ENCODE measurements around the gene PRSS27.

The PRSS27 gene

GRCh38 chr16:2739625-2740430 is 19.8 kb upstream of the PRSS27 start:
- H3K36me3 Mint-ChIP-seq (ENCODE audit: low read depth) = no peaks in the 10 kb centered on the region
- H3K4me3 Mint-ChIP-seq = no peak overlapping the region
- H3K27ac Mint-ChIP-seq = no peak overlapping the region
- no peaks in the 10 kb centered on the region for H3K9me3 Mint-ChIP-seq
- peaks cover 3% of the 10 kb centered on the region for H3K27me3 Mint-ChIP-seq (ENCODE audit: low read depth, poor library complexity)
- H3K4me1 Mint-ChIP-seq = peaks cover 50% of the 10 kb centered on the region
- no peak for TF ChIP-seq CTCF (IDR thresholded peaks at IDR 0.05)
- no peak for DNase-seq

DNA sequence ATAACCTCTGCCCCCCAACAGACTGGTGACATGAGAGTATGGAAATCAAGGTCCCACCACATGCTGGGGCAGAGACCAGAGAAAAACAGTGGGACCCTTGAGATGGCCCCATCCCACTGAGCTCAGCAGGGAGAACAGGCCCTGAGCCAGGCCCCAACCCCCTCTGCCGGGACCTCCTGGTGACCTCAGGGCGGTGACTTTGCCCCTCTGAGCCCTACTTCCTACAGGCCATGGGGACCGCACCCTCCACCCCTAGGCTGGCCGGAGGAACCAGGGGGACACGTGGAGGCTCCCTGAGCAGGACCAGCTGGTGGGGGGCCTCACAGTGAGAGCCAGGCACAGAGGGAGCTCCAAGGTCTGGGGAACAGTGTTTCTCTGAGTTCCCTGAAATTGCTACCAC is 18.6 kb upstream of the PRSS27 start:
- Mint-ChIP-seq H3K4me3 (no peak overlapping the region), H3K4me1 (peaks cover 44% of the 10 kb centered on the region), H3K9me3 (no peaks in the 10 kb centered on the region), H3K27me3 (ENCODE audit: low read depth, poor library complexity) (peaks cover under 1% of the 10 kb centered on the region), H3K27ac (peak overlapping the region; percentile 82), H3K36me3 (ENCODE audit: low read depth) (no peaks in the 10 kb centered on the region)
- no peak for TF ChIP-seq CTCF (IDR thresholded peaks at IDR 0.05)
- no peak for DNase-seq

DNA sequence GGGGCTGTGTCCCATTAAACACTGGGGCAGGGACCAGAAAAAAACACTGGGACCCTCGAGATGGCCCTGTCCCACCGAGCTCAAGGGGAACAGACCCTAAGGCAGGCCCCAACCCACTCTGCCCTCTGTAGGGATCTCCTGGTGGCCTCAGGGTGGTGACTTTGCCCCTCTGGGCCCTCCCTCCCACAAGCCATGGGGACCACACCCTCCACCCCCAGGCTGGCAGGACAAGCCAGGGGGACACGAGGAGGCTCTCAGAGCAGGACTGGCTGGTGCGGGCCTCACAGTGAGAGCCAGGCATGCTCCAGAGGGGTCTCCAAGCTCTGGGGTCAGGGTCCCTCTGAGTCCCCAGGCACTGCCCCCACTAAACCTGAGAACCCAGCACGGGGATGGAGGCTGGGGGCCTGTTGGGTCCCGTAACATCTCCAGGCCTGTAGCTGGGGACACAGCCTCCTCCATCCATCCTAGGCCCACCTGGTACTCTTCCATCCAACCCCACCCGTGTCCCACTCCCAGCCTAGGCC is 17.9 kb upstream of the PRSS27 start:
- Mint-ChIP-seq H3K4me3 (no peak overlapping the region), H3K27me3 (ENCODE audit: low read depth, poor library complexity) (no peaks in the 10 kb centered on the region), H3K9me3 (no peaks in the 10 kb centered on the region), H3K27ac (peak overlapping the region; percentile 82), H3K4me1 (peaks cover 41% of the 10 kb centered on the region), H3K36me3 (ENCODE audit: low read depth) (no peaks in the 10 kb centered on the region)
- DNase-seq = no peak
- TF ChIP-seq CTCF (IDR thresholded peaks at IDR 0.05) = no peak

GRCh38 chr16:2737238-2737605 is 17.2 kb upstream of the PRSS27 start:
- Mint-ChIP-seq H3K4me3 (no peak overlapping the region), H3K27ac (no peak overlapping the region), H3K9me3 (no peaks in the 10 kb centered on the region), H3K4me1 (peaks cover 41% of the 10 kb centered on the region), H3K36me3 (ENCODE audit: low read depth) (no peaks in the 10 kb centered on the region), H3K27me3 (ENCODE audit: low read depth, poor library complexity) (no peaks in the 10 kb centered on the region)
- no peak for TF ChIP-seq CTCF (IDR thresholded peaks at IDR 0.05)
- DNase-seq = no peak

DNA sequence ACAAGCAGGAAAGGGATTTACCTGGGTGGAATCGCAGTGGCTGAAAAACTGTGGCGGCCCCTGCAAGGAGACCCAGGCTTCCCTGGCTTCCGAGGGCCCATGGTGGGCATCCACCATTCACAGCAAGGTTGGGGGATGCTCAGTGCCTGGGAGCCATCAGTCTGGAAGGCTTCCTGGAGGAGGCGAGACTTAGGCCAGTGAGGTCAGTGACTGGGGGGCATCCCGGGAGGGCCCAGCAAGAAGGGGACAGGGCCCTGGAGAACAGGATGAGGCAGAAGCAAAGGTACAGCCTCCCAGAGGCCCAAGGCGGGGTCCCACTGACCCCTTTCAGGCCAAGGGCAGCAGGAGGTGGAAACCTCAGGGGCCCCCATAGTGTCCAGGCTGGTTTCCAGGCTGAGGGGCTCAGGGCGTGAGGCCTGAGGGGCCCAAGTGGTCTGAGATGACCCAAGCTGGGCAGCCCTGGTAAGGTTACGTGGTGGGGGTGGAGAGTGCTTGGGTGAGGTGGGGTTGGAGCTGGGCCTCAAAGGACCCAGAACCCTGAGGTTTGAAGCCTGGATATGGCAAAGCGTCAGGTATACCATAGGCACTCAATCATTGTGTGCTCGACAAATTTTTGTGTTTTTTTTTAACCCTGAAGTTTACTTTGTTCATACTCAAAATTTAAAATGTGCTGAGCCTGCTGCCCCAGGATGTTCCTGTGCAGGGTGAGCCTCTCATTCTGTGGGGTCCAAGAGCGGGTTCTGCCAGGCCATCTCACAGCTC is 16.6 kb upstream of the PRSS27 start:
- no peaks in the 10 kb centered on the region for H3K9me3 Mint-ChIP-seq
- no peak overlapping the region for H3K27ac Mint-ChIP-seq
- TF ChIP-seq CTCF (IDR thresholded peaks at IDR 0.05) = no peak
- no peak overlapping the region for H3K4me3 Mint-ChIP-seq
- H3K36me3 Mint-ChIP-seq (ENCODE audit: low read depth) = no peaks in the 10 kb centered on the region
- H3K4me1 Mint-ChIP-seq = peaks cover 41% of the 10 kb centered on the region
- peaks cover 4% of the 10 kb centered on the region for H3K27me3 Mint-ChIP-seq (ENCODE audit: low read depth, poor library complexity)
- DNase-seq = no peak
